ENCODE measurements around the gene CTTNBP2. TPM values are rescaled to one million over a fixed set of nuclear protein-coding genes. Genes with fewer than 3 reads are reported as not detected.

CTTNBP2 gene
- total RNA-seq, 1 donor from 2014 or later, result 1.2 TPM

DNA sequence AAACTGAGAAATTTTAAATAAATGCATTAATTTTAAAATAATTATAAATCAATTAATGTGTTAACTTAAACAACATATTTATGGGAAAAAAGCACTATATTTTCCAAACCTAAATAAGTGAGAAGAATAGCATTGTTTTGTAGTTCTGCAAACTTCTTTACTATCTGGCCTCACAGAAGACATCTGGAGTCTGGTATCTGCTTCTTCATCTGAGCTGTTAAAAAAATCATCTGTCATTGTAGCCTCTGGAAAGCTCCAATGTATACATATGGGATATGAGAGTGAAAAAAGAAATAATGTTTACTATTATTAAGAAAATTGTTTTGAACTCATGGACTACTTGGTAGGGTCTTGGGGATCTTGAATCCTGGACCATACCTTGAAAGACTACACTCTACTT lies 32.2 kb downstream of the CTTNBP2 start:
- H3K36me3 ChIP-seq, result no peaks in the 10 kb centered on the region
- H3K4me1 ChIP-seq, result no peaks in the 10 kb centered on the region
- H3K27me3 ChIP-seq (ENCODE audit: low read depth), result no peaks in the 10 kb centered on the region
- H3K9me3 ChIP-seq (replicated peaks), result peaks cover 9% of the 10 kb centered on the region
- TF ChIP-seq, protein P1, sequence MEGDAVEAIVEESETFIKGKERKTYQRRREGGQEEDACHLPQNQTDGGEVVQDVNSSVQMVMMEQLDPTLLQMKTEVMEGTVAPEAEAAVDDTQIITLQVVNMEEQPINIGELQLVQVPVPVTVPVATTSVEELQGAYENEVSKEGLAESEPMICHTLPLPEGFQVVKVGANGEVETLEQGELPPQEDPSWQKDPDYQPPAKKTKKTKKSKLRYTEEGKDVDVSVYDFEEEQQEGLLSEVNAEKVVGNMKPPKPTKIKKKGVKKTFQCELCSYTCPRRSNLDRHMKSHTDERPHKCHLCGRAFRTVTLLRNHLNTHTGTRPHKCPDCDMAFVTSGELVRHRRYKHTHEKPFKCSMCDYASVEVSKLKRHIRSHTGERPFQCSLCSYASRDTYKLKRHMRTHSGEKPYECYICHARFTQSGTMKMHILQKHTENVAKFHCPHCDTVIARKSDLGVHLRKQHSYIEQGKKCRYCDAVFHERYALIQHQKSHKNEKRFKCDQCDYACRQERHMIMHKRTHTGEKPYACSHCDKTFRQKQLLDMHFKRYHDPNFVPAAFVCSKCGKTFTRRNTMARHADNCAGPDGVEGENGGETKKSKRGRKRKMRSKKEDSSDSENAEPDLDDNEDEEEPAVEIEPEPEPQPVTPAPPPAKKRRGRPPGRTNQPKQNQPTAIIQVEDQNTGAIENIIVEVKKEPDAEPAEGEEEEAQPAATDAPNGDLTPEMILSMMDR (IDR thresholded peaks at IDR 0.05; ENCODE audit: borderline replicate concordance), result no peak
- no peak for DNase-seq
- no peak overlapping the region for H3K4me3 ChIP-seq
- intact Hi-C loops (cut with micrococcal nuclease), result no loop called here
- H3K27ac ChIP-seq (replicated peaks), result no peak overlapping the region

DNA sequence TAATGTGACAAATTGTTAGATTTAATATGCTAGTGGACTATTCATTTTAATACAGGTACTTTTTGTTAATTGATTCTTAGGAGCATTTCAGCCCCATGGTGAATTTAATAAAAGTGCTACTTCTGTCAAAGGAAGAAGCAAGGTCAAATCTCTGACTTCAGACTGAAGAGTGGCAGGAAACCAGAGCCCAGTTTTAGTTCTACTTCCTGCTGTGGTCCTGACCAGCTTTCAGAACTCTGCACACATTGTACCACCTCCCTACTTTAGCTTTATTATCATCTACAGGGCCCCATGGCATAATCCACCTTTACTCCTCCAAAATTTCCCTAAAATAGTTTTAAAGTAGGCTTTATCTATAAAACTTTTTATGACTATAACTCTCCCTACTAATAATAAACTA lies 33.7 kb downstream of the CTTNBP2 start:
- no peaks in the 10 kb centered on the region for H3K36me3 ChIP-seq
- TF ChIP-seq, protein P1 (IDR thresholded peaks at IDR 0.05; ENCODE audit: borderline replicate concordance), result no peak
- no peak for DNase-seq
- peaks cover 9% of the 10 kb centered on the region for H3K9me3 ChIP-seq (replicated peaks)
- no peak overlapping the region for H3K4me3 ChIP-seq
- no peaks in the 10 kb centered on the region for H3K27me3 ChIP-seq (ENCODE audit: low read depth)
- intact Hi-C loops (cut with micrococcal nuclease), result no loop called here
- H3K27ac ChIP-seq (replicated peaks), result no peak overlapping the region
- H3K4me1 ChIP-seq, result no peaks in the 10 kb centered on the region

DNA sequence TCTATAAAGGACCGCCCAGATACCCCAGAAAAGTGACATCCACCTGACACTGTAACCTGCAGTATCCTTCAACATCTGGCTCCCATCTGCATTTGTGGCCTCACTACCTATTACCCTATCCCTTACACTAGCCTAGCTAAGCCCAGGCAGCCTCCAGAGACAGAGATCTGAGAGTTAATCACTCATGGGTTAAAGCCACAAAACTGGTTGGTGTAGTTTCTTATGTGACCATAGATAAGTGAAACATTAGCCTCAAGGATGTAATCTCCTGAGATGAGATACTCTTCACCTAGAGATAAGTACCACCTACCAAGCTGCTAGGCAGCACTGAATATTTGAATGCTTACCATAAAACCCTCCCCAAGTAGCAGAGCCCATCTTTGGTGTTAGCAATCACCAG lies 35.4 kb downstream of the CTTNBP2 start:
- Histone ChIP-seq H3K4me3 (no peak overlapping the region), H3K27ac (replicated peaks) (no peak overlapping the region), H3K36me3 (no peaks in the 10 kb centered on the region), H3K9me3 (replicated peaks) (no peaks in the 10 kb centered on the region), H3K27me3 (ENCODE audit: low read depth) (no peaks in the 10 kb centered on the region), H3K4me1 (no peaks in the 10 kb centered on the region)
- no peak for DNase-seq
- TF ChIP-seq, protein P1 (IDR thresholded peaks at IDR 0.05; ENCODE audit: borderline replicate concordance), result no peak
- intact Hi-C loops (cut with micrococcal nuclease), result no loop called here

DNA sequence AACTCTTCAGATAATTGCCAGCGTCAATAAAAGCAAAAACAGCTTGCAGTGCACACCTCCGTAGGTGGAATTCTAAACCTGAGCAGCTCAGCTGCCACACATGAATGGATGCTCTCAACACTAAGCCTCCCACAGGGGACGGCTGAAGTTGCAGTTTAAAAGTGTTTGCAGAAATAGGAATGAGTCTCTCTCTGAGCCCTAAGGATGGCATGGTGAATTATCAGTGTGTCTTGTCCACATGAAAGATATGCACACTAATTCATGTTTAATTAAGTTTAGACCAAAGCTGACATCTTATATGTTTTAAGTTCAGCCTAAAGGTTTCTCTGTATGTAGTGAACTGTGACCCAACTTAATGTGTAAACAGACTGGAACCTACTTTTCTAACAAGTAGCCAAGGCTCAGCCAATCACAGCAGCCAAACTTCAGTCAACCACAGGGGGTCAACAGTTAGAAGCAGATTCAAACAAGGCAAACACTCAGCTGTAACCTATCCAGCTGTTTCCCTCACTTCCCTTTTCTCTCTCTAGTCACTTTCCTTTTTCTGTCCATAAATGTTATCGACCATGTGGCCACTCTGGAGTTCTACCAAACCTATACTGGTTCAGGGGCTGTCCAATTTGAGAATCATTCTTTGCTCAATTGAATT lies 38.1 kb downstream of the CTTNBP2 start:
- H3K4me3 ChIP-seq, result no peak overlapping the region
- DNase-seq, result no peak
- intact Hi-C loops (cut with micrococcal nuclease), result no loop called here
- H3K4me1 ChIP-seq, result no peaks in the 10 kb centered on the region
- no peaks in the 10 kb centered on the region for H3K27me3 ChIP-seq (ENCODE audit: low read depth)
- TF ChIP-seq, protein P1 (IDR thresholded peaks at IDR 0.05; ENCODE audit: borderline replicate concordance), result no peak
- no peak overlapping the region for H3K27ac ChIP-seq (replicated peaks)
- H3K36me3 ChIP-seq, result no peaks in the 10 kb centered on the region
- no peaks in the 10 kb centered on the region for H3K9me3 ChIP-seq (replicated peaks)

DNA sequence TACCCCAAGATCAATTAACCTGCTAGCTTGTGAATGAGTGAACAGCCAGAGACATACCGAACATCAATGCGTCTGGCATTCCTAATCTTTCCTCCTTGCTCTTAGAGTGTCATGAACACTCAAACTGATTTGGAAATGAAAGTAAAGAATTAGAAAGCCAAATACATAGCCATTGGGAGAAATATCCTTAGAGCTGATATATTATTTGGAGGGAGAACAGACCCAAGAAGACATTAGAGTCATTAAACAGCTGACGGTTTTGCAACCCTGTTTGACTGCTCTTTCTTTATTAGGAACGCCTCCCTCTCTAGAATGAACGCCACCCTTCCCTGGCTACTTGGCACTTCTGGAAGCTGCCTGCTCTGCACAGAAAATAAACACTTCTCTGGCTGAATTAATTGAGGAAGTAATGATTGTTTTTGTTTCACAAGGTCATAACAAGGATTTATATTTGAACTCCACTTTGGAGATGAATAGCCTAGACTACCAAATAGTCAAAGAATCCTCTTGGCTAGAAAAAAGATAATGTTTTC lies 42.8 kb downstream of the CTTNBP2 start:
- H3K4me1 ChIP-seq, result peaks cover 14% of the 10 kb centered on the region
- no peaks in the 10 kb centered on the region for H3K36me3 ChIP-seq
- TF ChIP-seq, protein P1 (IDR thresholded peaks at IDR 0.05; ENCODE audit: borderline replicate concordance), result no peak
- H3K4me3 ChIP-seq, result no peak overlapping the region
- no peak for DNase-seq
- H3K27me3 ChIP-seq (ENCODE audit: low read depth), result no peaks in the 10 kb centered on the region
- intact Hi-C loops (cut with micrococcal nuclease), result no loop called here
- H3K9me3 ChIP-seq (replicated peaks), result no peaks in the 10 kb centered on the region
- no peak overlapping the region for H3K27ac ChIP-seq (replicated peaks)
